HCT116 (cell line): ENCODE results near the gene TSPAN14. TPM values are rescaled to one million over a fixed set of nuclear protein-coding genes. Genes with fewer than 3 reads are reported as not detected.

Experiments used
- ATAC-seq: fragments of 200-7000 bp; cut with Tn5 transposase; 2 replicates; pipeline ENCODE4 v1.9.1; 2020; ENCODE audit warnings: mild to moderate bottlenecking, moderate library complexity
- BruUV-seq: library from RNA; stranded (reverse); fragments of 400-500 nt; replicated peaks from 2 replicates; lab custom pipeline; 2021; lab: Mats Ljungman, UMichigan
- CTCF ChIA-PET: fragments of 300-600 bp; sonication (Branson Sonifier 250); formaldehyde crosslinking; loops from one replicate; lab custom pipeline; 2021; ENCODE audit warnings: antibody characterized with exemption; lab: Charles Lee
- POLR2A ChIA-PET: fragments of 300-600, 350-600 bp; sonication (Branson Sonifier 250); formaldehyde crosslinking; loops from one replicate; lab custom pipeline; 2021; ENCODE audit warnings: antibody characterized with exemption; lab: Charles Lee
- RAD21 ChIA-PET, 2 experiments: fragments of 300-600 bp; sonication (Branson Sonifier 250); formaldehyde crosslinking; loops; one replicate each; lab custom pipeline; 2023; ENCODE audit warnings: low total read pairs in 2 of 2; ENCODE audit not compliant: uncharacterized antibody in 2 of 2, unreplicated experiment in 2 of 2, low non-redundant PET in 1 of 2; lab: Charles Lee
- DNase-seq: peaks from one replicate; pipeline ENCODE4 v3.0.0-alpha.2; 2010; ENCODE audit warnings: low read depth, low spot score
- H2AFZ ChIP-seq: fragments of 200-600 bp; shearing (Covaris generic), sonication (generic); 2 replicates; pipeline ENCODE4 v1.6.1; 2017; ENCODE audit warnings: low read depth, mixed run types, mixed read lengths, antibody characterized with exemption, low read length; ENCODE audit not compliant: poor library complexity, severe bottlenecking
- H3K27ac ChIP-seq: 2 replicates; pipeline ENCODE4 v1.5.1; 2012; ENCODE audit warnings: low read depth, low read length
- H3K27me3 ChIP-seq: fragments of 200-600 bp; sonication (generic); 2 replicates; pipeline ENCODE4 v1.6.1; 2016; ENCODE audit warnings: mixed run types, low read length, mixed read lengths; ENCODE audit not compliant: insufficient read depth
- H3K36me3 ChIP-seq, 2 experiments: fragments of 200-500 bp in 1 of 2; fragments of 200-600 bp in 1 of 2; sonication (Bioruptor generic) in 1 of 2; sonication (generic) in 1 of 2; 2 replicates each; pipeline versions ENCODE4 v1.5.1 to v1.6.1; 2014 to 2016; ENCODE audit warnings: low read length in 2 of 2, inconsistent platforms in 1 of 2, mixed read lengths in 1 of 2, mixed run types in 1 of 2; ENCODE audit not compliant: insufficient read depth in 2 of 2, control insufficient read depth in 1 of 2
- H3K4me1 ChIP-seq, 2 experiments: fragments of 200-600 bp in 1 of 2; sonication (generic) in 1 of 2; 2 replicates each; pipeline versions ENCODE4 v1.5.1 to v1.6.1; 2012 to 2017; ENCODE audit warnings: low read length in 2 of 2, inconsistent platforms in 1 of 2, mild to moderate bottlenecking in 1 of 2, mixed read lengths in 1 of 2, mixed run types in 1 of 2, moderate library complexity in 1 of 2; ENCODE audit not compliant: insufficient read depth in 2 of 2, control insufficient read depth in 1 of 2
- H3K4me2 ChIP-seq: fragments of 200-600 bp; sonication (generic); 2 replicates; pipeline ENCODE4 v1.6.1; 2017; ENCODE audit warnings: mixed run types, low read length, mixed read lengths
- H3K4me3 ChIP-seq, 2 experiments: fragments of 200-600 bp in 1 of 2; sonication (generic) in 1 of 2; replicated peaks in 1 of 2; 2 replicates each; pipeline ENCODE4 v1.5.1; 2011 to 2016; ENCODE audit warnings: low read length in 2 of 2, control low read depth in 1 of 2, low read depth in 1 of 2, mild to moderate bottlenecking in 1 of 2, mixed read lengths in 1 of 2, mixed run types in 1 of 2
- H3K79me2 ChIP-seq: fragments of 200-600 bp; sonication (generic); 2 replicates; pipeline ENCODE4 v1.6.1; 2017; ENCODE audit warnings: mild to moderate bottlenecking, mixed run types, low read length, moderate library complexity, mixed read lengths; ENCODE audit not compliant: insufficient read depth
- H3K9ac ChIP-seq: fragments of 200-600 bp; sonication (generic); 2 replicates; pipeline ENCODE4 v1.6.1; 2016; ENCODE audit warnings: low read length, mixed read lengths
- H3K9me2 ChIP-seq: fragments of 200-600 bp; sonication (generic), shearing (Covaris generic); 2 replicates; pipeline ENCODE4 v1.6.1; 2017; ENCODE audit warnings: mixed run types, mild to moderate bottlenecking, moderate library complexity; ENCODE audit not compliant: insufficient read depth
- H3K9me3 ChIP-seq, 2 experiments: fragments of 200-500 bp in 1 of 2; fragments of 200-600 bp in 1 of 2; sonication (Bioruptor generic) in 1 of 2; sonication (generic) in 1 of 2; 2 replicates each; pipeline ENCODE4 v1.6.1; 2014 to 2017; ENCODE audit warnings: low read length in 2 of 2, mixed read lengths in 2 of 2, inconsistent platforms in 1 of 2, low read depth in 1 of 2, mild to moderate bottlenecking in 1 of 2, mixed run types in 1 of 2, moderate library complexity in 1 of 2; ENCODE audit not compliant: control insufficient read depth in 1 of 2, insufficient read depth in 1 of 2
- H4K20me1 ChIP-seq: fragments of 200-600 bp; sonication (generic), shearing (Covaris generic); 2 replicates; pipeline ENCODE4 v1.6.1; 2017; ENCODE audit warnings: mixed run types, mild to moderate bottlenecking, moderate library complexity; ENCODE audit not compliant: insufficient read depth
- ATF3 ChIP-seq: IDR thresholded peaks from 2 replicates; pipeline ENCODE4 v1.6.1; 2012
- CBX3 ChIP-seq: IDR thresholded peaks from 2 replicates; pipeline ENCODE4 v1.6.1; 2012; ENCODE audit warnings: low read depth
- CEBPB ChIP-seq: IDR thresholded peaks from 2 replicates; pipeline ENCODE4 v1.6.1; 2012; ENCODE audit warnings: low read depth
- CTCF ChIP-seq, 3 experiments: fragments of 200-600 bp in 1 of 3; sonication (generic) in 1 of 3; IDR thresholded peaks in 2 of 3; conservative IDR thresholded peaks in 1 of 3; 2 replicates each; pipeline ENCODE4 v1.5.1; 2012 to 2017; ENCODE audit warnings: low read depth in 2 of 3, low read length in 2 of 3, antibody characterized with exemption in 1 of 3, borderline replicate concordance in 1 of 3, control low read depth in 1 of 3, mild to moderate bottlenecking in 1 of 3, mixed read lengths in 1 of 3, mixed run types in 1 of 3, moderate library complexity in 1 of 3; ENCODE audit not compliant: insufficient read depth in 1 of 3
- ELF1 ChIP-seq: IDR thresholded peaks from 2 replicates; pipeline ENCODE4 v1.6.1; 2012; ENCODE audit warnings: low read depth, borderline replicate concordance
- EZH2 ChIP-seq: fragments of 200-600 bp; sonication (generic); IDR thresholded peaks from 2 replicates; pipeline ENCODE4 v1.6.1; 2017; ENCODE audit warnings: antibody characterized with exemption, mixed run types
- EZH2phosphoT487 ChIP-seq: fragments of 200-600 bp; IDR thresholded peaks from 2 replicates; pipeline ENCODE4 v1.6.1; 2018; ENCODE audit warnings: antibody characterized with exemption, borderline replicate concordance
- JUND ChIP-seq: IDR thresholded peaks from 2 replicates; pipeline ENCODE4 v1.6.1; 2012
- POLR2A ChIP-seq: IDR thresholded peaks from 2 replicates; pipeline ENCODE4 v1.7.0; 2011; ENCODE audit warnings: borderline replicate concordance; ENCODE audit not compliant: insufficient read depth, insufficient read length; ENCODE audit errors: extremely low read depth
- POLR2AphosphoS5 ChIP-seq: IDR thresholded peaks from 2 replicates; pipeline ENCODE4 v1.6.1; 2011; ENCODE audit warnings: mild to moderate bottlenecking, low read depth, low read length, moderate library complexity
- RAD21 ChIP-seq: IDR thresholded peaks from 2 replicates; pipeline ENCODE4 v1.6.1; 2012; ENCODE audit warnings: low read depth, mild to moderate bottlenecking
- REST ChIP-seq: IDR thresholded peaks from 2 replicates; pipeline ENCODE4 v1.6.1; 2012; ENCODE audit warnings: low read depth
- SIN3A ChIP-seq: IDR thresholded peaks from 2 replicates; pipeline ENCODE4 v1.6.1; 2012; ENCODE audit warnings: low read depth
- SP1 ChIP-seq: IDR thresholded peaks from 2 replicates; pipeline ENCODE4 v1.6.1; 2012; ENCODE audit warnings: low read depth
- SRF ChIP-seq: IDR thresholded peaks from 2 replicates; pipeline ENCODE4 v1.6.1; 2012; ENCODE audit warnings: low read depth
- TCF7L2 ChIP-seq: IDR thresholded peaks from 2 replicates; pipeline ENCODE4 v1.7.0; 2011; ENCODE audit warnings: borderline replicate concordance, inconsistent platforms; ENCODE audit not compliant: insufficient read depth, insufficient read length; ENCODE audit errors: extremely low read depth
- ZFX ChIP-seq: fragments of 450-650 bp; IDR thresholded peaks from 2 replicates; pipeline ENCODE4 v1.6.1; 2017
- ZNF274 ChIP-seq: fragments of 200-500 bp; sonication (Bioruptor generic); IDR thresholded peaks from 2 replicates; pipeline ENCODE4 v1.6.1; 2014; ENCODE audit warnings: mild to moderate bottlenecking, low read depth, low read length, inconsistent platforms
- intact Hi-C: fragments of 100-400 bp; cut with micrococcal nuclease; formaldehyde crosslinking; loops from 2 replicates; pipeline ENCODE4 v1.10.0; 2022
- total RNA-seq: library from RNA; stranded (reverse); gene quantifications from one replicate; pipeline ENCODE4 v1.2.1, GENCODE V29; 2021; ENCODE audit not compliant: unreplicated experiment

The TSPAN14 gene
- total RNA-seq, 1 experiment from 2014 or later: 86.8 TPM

GRCh38 chr10:80504897-80505465, 50.9 kb downstream of the TSPAN14 start (continued):
- no peak for TF ChIP-seq ZFX

GRCh38 chr10:80506189-80506575, 52.1 kb downstream of the TSPAN14 start:
- RAD21 ChIA-PET: interaction anchor here (0.7 to 2.7 kb wide), 10 partner anchors 22 to 123 kb away, joined by 3 to 23 read pairs (median 6); no protein-coding TSS in a partner anchor
- H3K9me3 ChIP-seq: no peaks in the 10 kb centered on the region
- peaks cover 0 to 4% of the 10 kb centered on the region in 2 experiments; a peak in 1 of 4 replicates for H3K36me3 ChIP-seq
- no TSS peak for BruUV-seq
- POLR2A ChIA-PET: interaction anchor here (0.6 to 3.3 kb wide), 4 partner anchors 10 to 61 kb away, joined by 3 to 18 read pairs (median 4); no protein-coding TSS in a partner anchor
- peak overlapping the region in 1 of 2 experiments; percentile 38; a peak in 2 of 4 replicates for H3K4me3 ChIP-seq
- H3K27me3 ChIP-seq: no peaks in the 10 kb centered on the region
- H2AFZ ChIP-seq: no peak overlapping the region
- peak; percentile 60 for ATAC-seq
- H3K79me2 ChIP-seq: peaks cover 66% of the 10 kb centered on the region
- CTCF ChIA-PET: interaction anchor here (0.6 to 3.7 kb wide), 24 partner anchors 10 to 128 kb away, joined by 3 to 71 read pairs (median 8); partner anchors contain the start of genes PRXL2A and TSPAN14
- H3K4me1 ChIP-seq: peaks cover 89 to 98% of the 10 kb centered on the region in 2 experiments
- no peaks in the 10 kb centered on the region for H3K9me2 ChIP-seq
- H3K4me2 ChIP-seq: peak overlapping the region; percentile 81
- no peaks in the 10 kb centered on the region for H4K20me1 ChIP-seq
- H3K9ac ChIP-seq: peak overlapping the region; percentile 60
- intact Hi-C loops: loop anchor here (10.0 kb wide), 1 partner anchor 251 kb away; no protein-coding TSS in a partner anchor
- H3K27ac ChIP-seq: peak overlapping the region; percentile 90
- DNase-seq: peak; percentile 78
- TF ChIP-seq ELF1 (no peak), ZFX (no peak), TCF7L2 (no peak), POLR2AphosphoS5 (no peak; the same call in 1 of the 2 replicates), CEBPB (no peak), JUND (no peak), POLR2A (no peak), SP1 (no peak), SIN3A (no peak), EZH2 (no peak), CTCF (IDR thresholded peaks at IDR 0.05 in 2 of 3, conservative IDR thresholded peaks at IDR 0.05 in 1 of 3; ENCODE audit: borderline replicate concordance in 1 of 3, insufficient read depth in 1 of 3, low read depth in 2 of 3, low read length in 2 of 3) (no peak), SRF (no peak), CBX3 (no peak), EZH2phosphoT487 (no peak), ZNF274 (no peak), ATF3 (no peak), REST (no peak), RAD21 (no peak)
